Activated CD4-positive, alpha-beta T cell treated with anti-CD3 and anti-CD28 coated beads, Interleukin-2, amount 50 U/mL, for 1 hour (primary cell): ENCODE results near the gene LRSAM1.
"Not testable (repeated sequence)": the region's sequence is repeated elsewhere in the genome, so short reads cannot be mapped to it uniquely, and the experiment has no call there.

Experiments used
- DNase-seq: peaks from one replicate; pipeline ENCODE4 v3.0.0-alpha.2; 2020

LRSAM1 gene

DNA sequence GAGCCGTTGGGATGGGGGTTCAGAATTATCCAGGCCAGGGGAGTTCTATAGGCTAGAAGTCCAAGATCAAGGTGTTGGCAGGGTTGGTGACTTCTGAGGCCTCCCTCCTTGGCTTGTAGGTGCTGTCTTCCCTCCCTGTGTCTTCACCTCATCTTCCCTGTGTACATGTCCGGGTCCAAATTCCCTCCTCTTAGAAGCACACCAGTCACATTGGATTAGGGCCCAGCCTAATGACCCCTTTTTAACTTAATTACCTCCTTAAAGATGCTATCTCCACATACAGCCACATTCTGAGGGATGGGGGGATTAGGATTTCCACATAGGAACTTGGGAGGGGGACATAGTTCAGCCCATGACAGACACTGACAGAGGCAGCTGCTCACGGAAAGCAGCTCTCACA, 12.1 kb downstream of the LRSAM1 start:
- no peak for DNase-seq

DNA sequence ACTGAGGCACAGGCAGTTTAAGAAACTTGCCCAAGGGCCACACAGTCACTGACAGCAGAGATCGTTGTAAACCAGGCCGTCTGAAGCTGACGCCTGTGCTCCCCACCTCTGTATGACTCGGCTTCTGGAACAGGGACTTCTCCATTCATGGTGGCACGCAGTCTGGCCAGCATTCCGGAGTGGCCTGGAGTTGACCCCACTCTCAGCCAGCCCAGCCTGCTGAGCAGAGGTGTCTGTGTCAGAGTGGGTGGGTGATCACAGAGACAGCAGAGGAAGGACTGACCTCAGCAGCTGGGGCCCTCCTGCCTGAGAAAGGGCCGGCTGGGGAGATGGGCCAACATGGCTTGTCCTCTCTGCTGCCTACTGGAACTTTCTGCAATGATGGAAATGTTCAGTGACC, 12.6 kb downstream of the LRSAM1 start:
- no peak for DNase-seq

DNA sequence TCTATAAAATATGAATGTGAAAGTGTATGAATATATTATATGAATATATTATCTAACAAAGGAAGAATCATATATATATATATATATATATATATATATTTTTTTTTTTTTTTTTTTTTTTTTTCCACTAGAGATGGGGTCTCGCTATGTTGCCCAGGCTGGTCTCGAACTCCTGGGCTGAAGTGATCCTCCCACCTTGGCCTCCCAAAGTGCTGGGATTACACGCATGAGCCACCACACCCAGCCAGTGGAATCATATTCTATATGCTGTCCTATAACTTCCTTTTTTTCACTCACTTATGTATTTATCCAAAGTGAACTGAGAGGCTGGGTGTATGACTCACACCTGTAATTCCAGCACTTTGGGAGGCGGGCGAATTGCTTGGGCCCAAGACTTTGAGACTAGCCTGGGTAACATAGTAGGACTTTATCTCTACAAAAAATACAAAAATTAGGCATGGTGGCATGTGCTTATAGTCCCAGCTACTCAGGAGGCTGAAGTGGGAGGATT, 15.2 kb downstream of the LRSAM1 start:
- DNase-seq, result not testable (repeated sequence)

DNA sequence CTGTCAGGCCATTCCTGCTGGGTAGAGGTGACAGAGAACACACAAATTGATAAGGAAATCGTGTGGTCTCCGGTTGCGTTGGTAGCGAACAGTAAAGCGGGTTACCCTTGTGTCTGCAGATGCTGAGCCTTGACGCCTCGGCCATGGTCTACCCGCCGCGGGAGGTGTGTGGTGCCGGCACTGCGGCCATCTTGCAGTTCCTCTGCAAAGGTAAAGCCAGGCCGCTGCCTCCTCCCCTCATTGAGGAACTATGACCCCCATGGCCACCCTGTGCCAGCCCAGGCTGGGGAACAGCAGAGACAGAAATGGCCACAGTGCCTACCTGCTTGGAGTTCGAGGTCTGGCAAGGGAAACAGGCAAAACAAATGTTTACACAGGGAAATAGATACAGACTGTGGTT, 16.3 kb downstream of the LRSAM1 start:
- no peak for DNase-seq

DNA sequence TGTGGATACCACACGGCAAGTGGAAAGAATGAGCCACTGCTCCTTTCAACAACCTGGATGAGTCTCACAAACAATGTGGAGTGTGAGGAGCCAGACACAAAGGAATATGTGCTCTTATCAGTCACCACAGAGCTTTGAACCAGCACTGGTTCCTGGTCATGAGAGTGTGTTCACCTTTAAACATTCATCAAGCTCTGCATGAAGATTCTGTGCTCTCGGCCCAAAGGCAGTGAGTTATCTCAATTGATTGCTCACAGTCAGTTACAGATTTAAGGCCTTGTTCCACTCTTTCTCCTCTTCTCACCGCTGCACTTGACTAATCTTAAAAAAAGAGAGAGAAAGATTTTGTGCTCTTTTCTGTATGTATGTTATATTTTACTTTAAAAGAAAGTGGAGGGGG, 19.4 kb downstream of the LRSAM1 start:
- DNase-seq, result no peak

DNA sequence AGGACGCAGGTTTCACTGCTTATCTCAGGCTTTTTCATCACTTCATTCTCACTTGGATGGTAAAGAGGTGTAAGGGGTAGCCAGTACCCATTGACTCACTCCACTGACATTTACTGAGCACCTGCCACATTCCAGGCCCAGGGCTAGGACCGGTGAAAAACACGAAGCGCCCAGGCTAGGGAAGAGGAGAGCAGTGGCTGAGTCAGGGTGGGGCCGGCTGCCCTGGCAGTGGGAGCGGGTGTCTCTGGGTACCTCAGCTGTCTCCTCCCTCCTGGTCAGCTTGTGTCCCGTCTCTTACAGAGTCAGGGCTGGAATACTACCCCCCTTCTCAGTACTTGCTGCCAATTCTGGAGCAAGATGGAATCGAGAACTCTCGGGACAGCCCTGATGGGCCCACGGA, 22.2 kb downstream of the LRSAM1 start:
- no peak for DNase-seq

DNA sequence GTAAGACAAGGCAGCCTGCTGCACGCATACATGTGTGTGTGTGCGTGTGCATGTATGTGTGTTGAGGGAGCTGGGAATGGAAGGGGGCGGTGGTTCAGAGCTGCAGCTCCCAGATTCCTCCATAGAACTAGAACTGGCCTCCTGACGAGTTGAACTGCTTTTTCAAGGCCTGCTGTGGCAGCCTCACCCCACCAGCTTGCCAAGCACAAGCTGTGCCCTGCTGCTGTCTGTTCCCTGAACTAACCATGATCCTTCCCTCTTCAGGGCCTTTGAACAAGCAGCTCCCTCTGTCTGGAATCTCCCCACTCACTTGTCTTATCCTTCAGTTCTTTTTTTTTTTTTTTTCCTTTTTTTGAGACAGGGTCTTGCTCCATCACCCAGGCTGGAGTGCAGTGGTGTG, 22.6 kb downstream of the LRSAM1 start:
- DNase-seq, result no peak

DNA sequence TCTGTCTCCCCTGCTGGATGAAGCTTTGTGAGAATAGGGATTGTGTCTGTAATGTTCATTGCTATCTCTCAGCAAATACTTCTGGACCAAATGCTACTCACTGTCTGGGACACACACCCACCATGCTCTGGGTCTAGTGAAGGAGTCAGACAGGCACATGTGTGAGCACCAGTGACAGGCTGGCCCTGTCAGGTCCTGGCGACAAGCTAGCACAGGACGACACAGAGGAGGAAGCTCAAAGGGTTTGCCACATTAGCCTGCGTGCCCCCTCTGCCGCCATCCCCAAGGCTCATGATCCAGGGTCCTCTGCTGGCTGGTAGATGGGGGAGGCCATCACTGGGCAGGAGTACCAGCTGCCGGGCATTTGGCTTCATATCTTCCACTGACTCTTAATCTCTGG, 23.3 kb downstream of the LRSAM1 start:
- no peak for DNase-seq

DNA sequence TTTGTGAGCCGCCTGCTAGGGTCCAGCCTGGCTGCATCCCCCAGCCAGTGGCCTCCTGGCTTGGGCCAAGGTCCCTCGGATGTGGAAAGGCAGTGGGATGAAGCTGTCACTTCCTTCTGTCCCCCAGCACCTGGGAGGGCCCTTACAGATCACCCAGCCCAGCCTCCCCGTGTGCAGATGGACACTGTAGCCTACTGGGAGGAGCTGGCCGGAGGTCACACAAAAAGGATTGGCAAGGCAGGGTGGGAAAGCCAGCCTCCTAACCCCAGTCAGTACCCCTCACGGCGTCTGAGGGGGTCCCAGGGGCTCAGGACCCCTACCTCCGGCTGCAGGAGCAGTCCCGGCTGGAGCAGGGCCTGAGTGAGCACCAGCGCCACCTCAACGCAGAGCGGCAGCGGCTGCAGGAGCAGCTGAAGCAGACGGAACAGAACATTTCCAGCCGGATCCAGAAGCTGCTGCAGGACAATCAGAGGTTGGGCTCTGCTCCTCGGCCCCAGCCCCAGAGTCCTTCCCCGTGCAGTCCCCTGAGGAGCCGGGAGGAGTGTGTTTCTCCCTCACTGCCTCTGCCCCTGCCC, 28.3 kb downstream of the LRSAM1 start:
- no peak for DNase-seq

DNA sequence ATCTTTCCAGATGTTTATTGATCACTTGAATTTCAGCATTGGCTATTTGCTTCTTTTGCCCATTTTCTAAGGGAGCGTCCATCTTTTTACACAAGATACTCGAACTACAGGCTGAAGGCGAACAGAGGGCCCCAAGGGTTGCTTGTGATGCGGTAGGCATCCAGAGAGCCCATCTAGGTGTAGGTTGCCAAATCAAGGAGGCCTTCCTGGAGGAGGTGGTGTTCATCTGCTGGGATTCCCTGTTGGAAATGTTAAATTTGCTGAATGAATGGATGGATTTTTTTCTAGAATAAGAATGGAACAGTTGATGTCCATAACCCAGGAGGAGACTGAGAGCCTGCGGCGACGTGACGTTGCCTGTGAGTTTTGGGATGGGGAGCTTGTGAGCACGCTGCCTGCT, 31.4 kb downstream of the LRSAM1 start:
- DNase-seq, result no peak

DNA sequence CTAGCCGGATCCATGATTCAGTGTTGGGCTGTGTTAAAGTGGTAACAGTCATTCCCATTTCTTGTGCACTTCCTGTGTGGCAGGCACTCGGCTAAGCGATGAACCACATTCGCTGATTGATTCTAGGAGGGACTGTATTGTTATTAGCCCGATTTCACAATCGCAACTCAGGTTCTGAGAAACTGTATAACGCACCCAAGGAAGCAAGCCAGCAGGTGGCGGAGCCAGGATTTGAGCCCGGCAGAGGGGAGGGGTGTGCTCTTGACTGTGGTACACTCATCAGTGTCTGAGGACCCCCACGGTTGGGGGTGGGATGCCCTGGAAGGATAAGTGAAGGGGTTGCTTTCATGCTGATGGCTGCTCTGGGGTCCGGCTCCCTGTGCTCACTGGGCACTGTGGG, 34.7 kb downstream of the LRSAM1 start:
- DNase-seq, result no peak

DNA sequence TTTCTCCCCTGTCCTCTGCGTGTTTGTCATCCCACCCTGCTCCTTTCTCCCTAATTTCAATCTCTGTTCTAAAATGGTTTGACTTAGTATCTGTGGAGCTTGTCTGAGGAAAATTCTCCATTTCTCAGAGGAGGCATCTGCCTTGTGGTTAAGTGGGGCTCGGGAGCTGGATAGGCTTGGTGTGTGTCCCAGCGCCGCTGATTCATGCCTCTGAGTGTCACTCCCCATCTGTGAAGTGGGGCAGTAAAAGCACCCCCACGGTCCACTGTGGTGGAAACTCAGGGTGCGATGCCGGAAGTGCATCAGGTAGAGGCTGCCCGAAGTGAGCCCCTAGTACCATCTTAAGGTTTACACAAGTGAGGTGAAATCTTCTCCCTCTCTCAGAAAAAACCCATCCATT, 37.6 kb downstream of the LRSAM1 start:
- no peak for DNase-seq

DNA sequence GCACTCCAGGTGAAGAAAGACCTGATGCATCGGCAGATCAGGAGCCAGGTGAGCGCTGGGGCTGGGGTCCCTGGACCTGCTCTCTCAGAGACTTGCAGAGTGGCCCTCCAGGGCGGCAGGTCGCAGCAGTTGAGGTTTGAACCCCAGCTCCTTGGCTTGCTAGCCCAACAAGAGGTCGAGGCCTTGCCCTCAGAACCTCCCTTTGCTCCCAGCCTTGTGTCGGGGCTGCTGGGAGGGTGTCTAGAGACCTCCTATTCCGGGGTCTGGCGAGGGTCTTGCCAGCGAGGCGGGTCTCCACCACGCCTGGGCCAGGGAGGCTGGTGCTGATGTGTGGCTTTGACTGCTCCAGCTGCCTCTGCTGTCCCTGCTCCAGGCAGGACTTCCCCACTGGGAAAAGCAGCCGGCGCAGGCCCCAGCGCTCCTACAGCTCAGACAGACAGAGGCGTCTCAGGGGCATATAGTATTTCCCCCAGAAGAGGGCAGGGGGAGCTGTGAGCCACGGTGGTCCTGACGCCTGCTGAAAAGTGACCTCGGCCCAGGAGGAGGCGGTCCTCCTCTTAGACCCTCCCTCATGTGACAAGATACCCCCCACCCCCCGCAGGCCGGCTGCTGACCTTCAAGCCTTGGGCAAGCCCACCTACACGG, 38.3 kb downstream of the LRSAM1 start:
- no peak for DNase-seq

DNA sequence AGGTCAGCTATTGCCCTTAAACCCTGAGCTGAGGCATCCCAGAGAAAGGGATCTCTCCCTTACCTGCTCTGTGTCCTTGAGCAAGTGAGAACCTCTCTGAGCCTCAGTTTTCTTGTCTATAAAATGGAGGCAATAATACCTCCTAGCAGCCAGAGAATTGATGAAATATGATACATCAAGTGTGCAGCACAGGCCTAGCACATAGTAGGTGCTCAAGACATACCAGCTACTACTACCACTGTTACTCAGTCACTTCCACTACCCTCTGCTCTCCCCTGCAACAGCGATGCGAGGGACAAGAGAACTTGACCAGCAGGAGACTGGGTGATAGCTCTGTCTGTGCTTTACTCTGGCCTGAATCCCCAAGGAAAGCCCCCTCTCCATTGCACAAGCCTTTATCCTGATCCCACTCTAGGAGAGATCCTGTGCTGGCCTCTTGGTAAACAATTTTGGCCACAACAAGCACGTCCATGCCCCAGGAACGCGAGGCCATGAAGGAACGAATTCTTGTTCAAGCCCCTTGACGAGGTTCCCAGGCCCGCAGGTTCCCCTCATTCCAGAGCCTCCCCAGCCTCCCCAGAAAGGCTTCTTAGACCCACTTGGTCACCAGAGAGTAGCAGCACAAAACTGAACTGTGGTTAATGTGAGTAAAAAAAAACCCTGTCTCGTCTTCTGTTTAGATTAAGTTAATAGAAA, 39.4 kb downstream of the LRSAM1 start:
- no peak for DNase-seq

DNA sequence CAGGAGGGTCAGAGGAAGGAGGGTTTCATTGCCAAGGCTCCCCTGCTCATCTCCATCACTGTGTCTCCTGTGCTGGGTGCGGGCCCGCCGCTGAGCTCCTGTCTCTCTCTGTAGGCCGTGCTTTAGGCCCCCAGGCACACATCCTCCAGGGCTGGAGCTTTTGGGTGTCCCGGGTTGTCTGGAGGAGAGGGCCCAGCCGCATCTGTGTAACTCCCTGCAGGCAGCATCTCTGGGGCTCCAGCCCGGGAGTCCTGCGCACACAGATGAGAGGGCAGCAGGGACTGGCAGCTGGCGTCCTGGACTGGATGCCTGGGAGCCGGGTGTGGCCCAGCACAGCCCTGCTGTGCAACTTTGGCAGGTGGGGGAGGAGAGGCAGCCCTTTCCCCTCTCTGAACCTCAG, 40.2 kb downstream of the LRSAM1 start:
- DNase-seq, result no peak

DNA sequence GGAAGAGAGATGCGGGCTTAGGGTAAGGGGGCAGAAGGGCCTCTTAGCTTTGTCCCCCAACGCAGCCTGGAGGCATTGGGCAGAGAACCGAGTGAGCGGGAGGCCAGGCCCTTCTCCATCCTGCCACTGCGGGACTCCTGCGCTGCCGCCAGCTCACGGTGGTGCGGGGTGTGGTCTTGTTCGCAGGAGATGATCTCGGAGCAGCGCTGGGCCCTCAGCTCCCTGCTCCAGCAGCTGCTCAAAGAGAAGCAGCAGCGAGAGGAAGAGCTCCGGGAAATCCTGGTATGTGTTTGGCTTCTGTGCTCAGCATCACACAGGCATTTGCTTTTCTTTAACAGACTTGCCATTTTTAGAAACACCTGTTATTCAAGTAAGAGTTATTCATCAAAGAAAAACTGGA, 41.3 kb downstream of the LRSAM1 start:
- no peak for DNase-seq

DNA sequence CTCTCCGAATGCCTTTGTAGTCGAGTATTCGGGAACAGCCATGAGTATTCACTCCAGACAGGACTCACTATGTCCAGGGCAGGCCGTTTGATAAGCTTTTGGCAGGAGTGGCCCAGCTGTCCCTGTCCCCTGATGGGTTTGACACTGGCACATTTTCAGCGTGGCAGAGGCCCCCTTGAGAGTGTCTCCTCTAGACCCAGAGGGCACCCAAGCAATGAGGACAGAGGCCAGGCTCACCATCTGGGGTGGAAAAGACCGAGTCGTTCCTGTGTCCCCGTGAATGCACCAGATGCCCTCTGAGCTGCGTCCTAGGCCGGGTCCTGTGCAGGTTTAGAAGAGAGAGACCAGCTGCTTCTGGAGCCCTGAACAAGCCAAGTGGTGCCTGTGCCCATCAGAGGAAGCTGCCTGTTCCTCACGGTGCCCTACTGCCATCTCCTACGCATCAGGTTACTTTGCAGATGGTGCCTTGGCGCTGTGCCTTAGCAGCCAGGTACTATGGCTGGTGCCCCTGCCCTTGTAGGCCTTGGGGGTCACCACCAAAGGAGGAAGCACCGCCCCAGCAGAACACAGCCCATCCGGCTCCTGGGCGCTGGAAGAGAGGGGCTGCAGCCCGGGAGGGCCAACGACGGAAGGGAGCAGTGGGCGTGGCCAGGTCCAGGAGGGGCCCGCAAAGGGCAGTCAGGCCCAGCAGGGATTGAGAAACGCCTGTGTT, 42.4 kb downstream of the LRSAM1 start:
- DNase-seq, result no peak

DNA sequence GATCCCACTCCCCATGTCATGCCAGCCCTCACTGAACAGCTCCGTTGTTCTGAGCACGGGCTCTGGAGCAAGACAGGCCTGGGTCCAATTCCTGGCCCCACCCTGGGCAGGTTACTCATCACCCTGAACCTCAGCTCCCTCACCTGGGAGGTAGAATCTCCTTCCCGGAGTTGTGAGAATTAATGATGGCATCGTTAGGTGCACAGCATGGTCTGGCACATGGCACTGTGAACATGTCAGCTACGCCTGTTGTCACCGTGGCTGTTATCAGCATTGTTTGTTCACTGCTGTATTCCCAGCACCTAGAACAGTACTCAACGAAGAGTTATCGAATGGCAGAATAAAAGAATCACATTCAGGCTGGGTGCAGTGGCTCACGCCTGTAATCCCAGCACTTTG, 43.0 kb downstream of the LRSAM1 start:
- DNase-seq, result no peak

DNA sequence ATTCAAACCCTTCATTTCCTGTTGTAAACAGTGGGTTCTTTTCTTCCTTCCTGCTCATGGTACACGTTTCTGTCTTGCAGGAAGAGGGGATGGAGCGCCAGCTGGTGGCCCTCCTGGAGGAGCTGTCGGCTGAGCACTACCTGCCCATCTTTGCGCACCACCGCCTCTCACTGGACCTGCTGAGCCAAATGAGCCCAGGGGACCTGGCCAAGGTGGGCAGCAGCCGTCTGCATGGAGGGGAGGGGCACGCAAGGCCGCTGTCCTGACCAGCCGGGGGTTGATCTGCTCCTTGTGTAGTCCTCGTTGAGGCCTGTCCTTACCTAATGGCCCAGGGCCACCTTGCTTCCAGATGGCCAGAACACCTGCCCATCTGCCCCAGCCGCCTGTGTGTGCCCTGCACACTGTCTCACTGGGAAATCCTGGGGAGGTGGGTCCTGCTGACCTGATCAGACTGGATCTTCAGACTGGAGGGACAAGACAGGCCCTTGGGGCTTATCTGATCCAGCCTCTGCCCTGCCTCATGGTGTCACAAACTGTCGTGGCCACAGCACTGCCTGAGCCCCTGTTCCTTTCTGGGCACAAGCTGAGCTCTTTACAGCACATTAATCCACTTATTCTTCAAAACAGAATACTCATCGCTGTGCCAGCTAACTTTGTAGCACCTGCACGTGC, 44.7 kb downstream of the LRSAM1 start:
- no peak for DNase-seq

DNA sequence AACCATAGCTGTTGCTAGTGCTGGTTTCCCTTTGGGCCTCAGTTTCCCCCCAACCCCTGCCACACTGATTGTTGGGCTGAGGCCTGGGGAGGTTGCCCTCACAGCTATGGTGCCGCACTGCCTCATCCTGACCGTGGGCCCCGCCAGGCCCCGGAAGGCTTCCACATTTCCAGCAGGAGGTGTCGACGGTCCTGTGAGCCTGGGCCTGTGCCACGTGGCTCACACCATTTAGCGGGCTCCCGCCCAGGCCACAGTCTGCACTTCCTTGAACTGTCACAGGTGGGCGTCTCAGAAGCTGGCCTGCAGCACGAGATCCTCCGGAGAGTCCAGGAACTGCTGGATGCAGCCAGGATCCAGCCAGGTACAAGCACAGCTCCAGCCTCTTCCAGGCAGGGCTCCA, 45.7 kb downstream of the LRSAM1 start:
- DNase-seq, result no peak

DNA sequence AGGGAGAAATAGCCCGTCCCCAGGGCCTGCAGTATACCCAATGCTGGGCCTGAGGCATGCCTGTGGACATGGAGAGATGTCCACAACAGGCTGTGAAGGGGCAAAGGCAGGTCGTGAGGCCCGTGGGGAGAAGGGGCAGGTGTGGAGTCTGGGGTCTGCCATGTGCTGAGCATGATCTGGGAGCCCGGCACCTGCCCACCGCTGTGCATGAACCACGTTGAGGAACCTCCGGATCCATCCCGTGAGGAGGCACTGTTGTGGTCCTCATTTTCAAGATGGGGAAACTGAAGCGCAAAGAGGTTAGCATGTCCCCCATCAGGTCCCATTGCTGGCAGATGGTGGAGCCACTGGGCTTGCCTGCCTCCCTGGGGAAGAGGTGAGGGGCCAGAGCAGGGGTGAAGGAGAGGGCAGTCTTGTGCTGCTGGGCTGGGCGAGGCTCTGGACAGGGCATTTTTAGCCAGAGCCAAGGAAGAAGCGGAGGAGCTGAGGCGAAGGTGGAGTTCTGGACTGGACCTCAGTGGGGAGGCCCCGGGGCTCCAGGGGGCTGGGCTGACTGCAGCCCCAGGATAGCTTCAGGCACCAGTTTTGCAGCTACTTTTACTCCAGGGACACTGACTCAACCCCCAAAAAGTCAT, 46.5 kb downstream of the LRSAM1 start:
- no peak for DNase-seq

DNA sequence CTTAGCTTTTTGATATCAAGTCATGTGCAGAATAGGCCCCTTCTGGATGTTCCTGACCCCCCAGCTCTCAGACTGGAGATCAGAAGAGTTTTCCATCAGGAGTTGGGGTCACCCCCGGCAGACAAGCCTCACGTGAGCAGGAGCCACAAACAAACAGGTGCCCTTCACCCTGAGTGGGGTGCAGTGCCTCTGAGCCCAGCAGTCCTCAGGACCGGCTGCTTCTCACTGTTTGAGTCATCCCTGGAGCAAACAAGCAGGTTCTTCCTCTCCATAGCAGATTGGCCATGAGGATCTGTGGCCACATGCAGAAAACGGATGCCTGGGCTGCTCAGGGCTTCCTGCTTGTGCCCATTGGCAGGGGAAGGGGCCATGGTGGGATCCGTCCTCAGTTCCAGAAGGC, 47.0 kb downstream of the LRSAM1 start:
- no peak for DNase-seq

DNA sequence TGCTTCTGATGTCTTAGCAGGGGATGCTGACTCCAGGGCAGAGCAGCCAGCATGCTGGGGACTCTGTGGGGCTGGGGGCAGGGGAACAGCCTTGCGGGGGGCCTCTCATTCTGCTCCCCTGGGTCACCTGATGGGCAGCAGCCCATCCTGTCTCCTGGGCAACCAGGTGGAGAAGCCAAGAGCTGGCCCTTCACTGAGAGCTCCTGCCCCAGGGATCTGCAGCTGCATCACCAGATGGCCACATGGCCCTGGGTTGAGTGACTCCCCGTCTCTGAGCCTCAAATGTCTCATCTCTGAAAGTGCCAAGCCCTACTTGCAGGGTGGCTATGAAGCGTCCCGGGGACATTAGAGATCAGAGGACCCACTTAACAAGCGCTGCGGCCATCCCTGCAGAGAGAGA, 49.1 kb downstream of the LRSAM1 start:
- DNase-seq, result no peak
